Spinal cord (tissue), 10 donors: ENCODE data around the gene C19orf67. TPM values are rescaled to one million over a fixed set of nuclear protein-coding genes. Genes with fewer than 3 reads are reported as not detected.
A peak's percentile ranks its signal among the peaks of the same experiment; 100 is the strongest.
"Not testable (repeated sequence)": the region's sequence is repeated elsewhere in the genome, so short reads cannot be mapped to it uniquely, and the experiment has no call there.

ENCODE experiments used
- DNase-seq, 6 donors: peaks; one replicate each; pipeline versions ENCODE4 v3.0.0 to v3.0.0-alpha.2; 2013 to 2015; ENCODE audit warnings: low spot score in 6 of 6, low read depth in 4 of 6
- H3K27ac ChIP-seq: one replicate; pipeline ENCODE4 v1.5.1; 2013; ENCODE audit warnings: low read depth, low read length, control low read depth
- H3K27me3 ChIP-seq: one replicate; pipeline ENCODE4 v1.6.1; 2013; ENCODE audit warnings: low read length; ENCODE audit not compliant: control insufficient read depth, insufficient read depth
- H3K36me3 ChIP-seq: one replicate; pipeline ENCODE4 v1.6.1; 2013; ENCODE audit warnings: low read length; ENCODE audit not compliant: control insufficient read depth, insufficient read depth
- H3K4me1 ChIP-seq: one replicate; pipeline ENCODE4 v1.6.1; 2013; ENCODE audit warnings: low read length; ENCODE audit not compliant: control insufficient read depth, insufficient read depth
- H3K4me3 ChIP-seq: one replicate; pipeline ENCODE4 v1.5.1; 2013; ENCODE audit warnings: low read depth, low read length, control low read depth
- H3K9me3 ChIP-seq: one replicate; pipeline ENCODE4 v1.6.1; 2013; ENCODE audit warnings: low read length; ENCODE audit not compliant: control insufficient read depth, insufficient read depth
- WGBS: methylation state at CpG from one replicate; pipeline ENCODE4 v1.1.5; 2013; ENCODE audit warnings: missing lambda C conversion rate; ENCODE audit not compliant: insufficient coverage; 5-methylcytosine and 5-hydroxymethylcytosine counted together
- polyA plus RNA-seq, 2 donors: library from polyadenylated mRNA; unstranded; fragments of 120-200 nt; gene quantifications; one replicate each; pipeline ENCODE4 v1.2.1, GENCODE V29; 2013; ENCODE audit not compliant: insufficient read length in 2 of 2
- total RNA-seq, 2 donors: library from RNA; depleted of rRNA in 1 of 2; stranded (reverse); fragments of 120-200 nt in 1 of 2; fragments of >200 nt in 1 of 2; gene quantifications; one replicate each; pipeline versions ENCODE4 v1.2.3 to v1.2.4, GENCODE V29; 2013 to 2014
- donor health status: healthy.

Gene C19orf67
- total and polyA plus RNA-seq, 4 donors = 0.21 to 0.22 TPM; not detected in 2

DNA sequence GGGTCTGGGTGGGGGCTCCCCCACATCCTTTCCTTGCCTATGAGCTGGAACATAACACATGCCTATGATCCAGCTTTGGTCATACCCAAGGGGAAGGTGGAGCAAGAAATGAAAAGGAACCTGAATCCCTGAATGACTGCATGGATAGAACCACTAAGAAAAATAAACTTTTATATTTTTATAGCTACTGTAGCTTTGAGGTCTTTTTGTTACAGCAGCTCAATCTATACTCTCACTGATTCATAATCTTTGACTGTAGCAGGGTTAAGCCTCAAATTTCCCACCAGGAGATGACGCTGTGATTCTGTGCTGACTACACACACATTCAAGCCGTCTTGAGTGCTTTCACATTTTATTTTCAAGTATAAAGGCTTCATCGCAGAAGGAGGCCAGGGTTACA lies 32.6 kb downstream of the C19orf67 start:
- WGBS = 80% methylated on average over 1 of the region's 3 CpGs
- peaks cover 1% of the 10 kb centered on the region for H3K27me3 ChIP-seq
- H3K4me3 ChIP-seq = no peak overlapping the region
- peaks cover 12% of the 10 kb centered on the region for H3K4me1 ChIP-seq
- peaks cover 28% of the 10 kb centered on the region for H3K36me3 ChIP-seq
- no peaks in the 10 kb centered on the region for H3K9me3 ChIP-seq
- no peak for DNase-seq
- H3K27ac ChIP-seq = no peak overlapping the region

DNA sequence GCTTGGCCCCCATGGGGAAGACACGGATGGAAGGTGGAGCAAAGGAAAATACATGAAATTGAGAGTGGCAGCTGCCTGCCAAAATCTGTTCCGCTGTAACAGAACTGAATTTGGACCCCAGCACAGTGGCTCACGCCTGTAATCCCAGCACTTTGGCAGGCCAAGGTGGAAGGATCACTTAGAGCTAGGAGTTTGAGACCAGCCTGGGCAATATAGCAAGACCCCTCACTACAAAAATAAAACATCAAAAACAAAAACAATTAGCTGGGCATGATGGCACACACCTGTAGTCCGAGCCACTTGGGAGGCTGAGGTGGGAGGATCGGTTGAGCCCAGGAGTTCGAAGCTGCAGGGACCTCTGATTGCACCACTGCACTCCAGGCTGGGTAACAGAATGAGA lies 33.1 kb downstream of the C19orf67 start:
- Histone ChIP-seq H3K36me3 (peaks cover 28% of the 10 kb centered on the region), H3K4me1 (peaks cover 7% of the 10 kb centered on the region), H3K27ac (no peak overlapping the region), H3K4me3 (no peak overlapping the region), H3K27me3 (no peaks in the 10 kb centered on the region), H3K9me3 (no peaks in the 10 kb centered on the region)
- WGBS = 94% methylated on average over 2 of the region's 6 CpGs
- no peak for DNase-seq

DNA sequence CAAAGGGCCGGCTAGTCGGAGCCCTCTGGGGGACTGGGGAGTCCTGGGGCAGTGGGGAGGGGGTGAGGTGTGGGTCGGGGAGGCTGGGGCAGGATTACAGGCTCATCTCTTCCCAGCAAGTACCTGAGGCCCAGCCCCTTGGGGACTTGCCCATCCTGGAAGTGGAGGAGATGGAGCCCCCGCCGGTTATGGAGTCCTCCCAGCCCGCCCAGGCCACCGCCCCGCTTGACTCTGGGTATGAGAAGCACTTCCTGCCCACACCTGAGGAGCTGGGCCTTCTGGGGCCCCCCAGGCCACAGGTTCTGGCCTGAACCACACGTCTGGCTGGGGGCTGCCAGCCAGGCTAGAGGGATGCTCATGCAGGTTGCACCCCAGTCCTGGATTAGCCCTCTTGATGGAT lies 33.6 kb downstream of the C19orf67 start:
- DNase-seq = no peak
- peaks cover 28% of the 10 kb centered on the region for H3K36me3 ChIP-seq
- H3K27me3 ChIP-seq = no peaks in the 10 kb centered on the region
- H3K4me1 ChIP-seq = peaks cover 5% of the 10 kb centered on the region
- H3K4me3 ChIP-seq = no peak overlapping the region
- 77% methylated on average over 6 of the region's 9 CpGs for whole genome bisulfite sequencing
- no peaks in the 10 kb centered on the region for H3K9me3 ChIP-seq
- no peak overlapping the region for H3K27ac ChIP-seq

DNA sequence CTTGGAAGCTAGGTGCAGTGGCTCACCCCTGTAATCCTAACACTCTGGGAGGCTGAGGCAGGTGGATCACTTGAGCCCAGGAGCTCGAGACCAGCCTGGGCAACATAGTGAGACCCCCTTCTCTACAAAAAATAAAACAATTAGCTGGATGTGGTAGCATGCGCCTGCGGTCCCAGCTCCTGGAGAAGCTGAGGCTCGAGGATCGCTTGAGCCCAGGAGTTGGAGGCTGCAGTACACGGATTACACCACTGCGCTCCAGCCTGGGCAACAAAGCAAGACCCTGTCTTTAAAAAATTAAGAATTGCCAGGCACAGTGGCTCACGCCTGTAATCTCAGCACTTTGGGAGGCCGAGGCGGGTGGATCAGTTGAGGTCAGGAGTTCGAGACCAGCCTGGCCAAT lies 34.6 kb downstream of the C19orf67 start:
- not testable (repeated sequence) for H3K4me1 ChIP-seq, H3K4me3 ChIP-seq, H3K9me3 ChIP-seq, H3K27ac ChIP-seq, H3K27me3 ChIP-seq, DNase-seq
- 80% methylated on average over 7 of the region's 11 CpGs for WGBS
- H3K36me3 ChIP-seq = peaks cover 33% of the 10 kb centered on the region

DNA sequence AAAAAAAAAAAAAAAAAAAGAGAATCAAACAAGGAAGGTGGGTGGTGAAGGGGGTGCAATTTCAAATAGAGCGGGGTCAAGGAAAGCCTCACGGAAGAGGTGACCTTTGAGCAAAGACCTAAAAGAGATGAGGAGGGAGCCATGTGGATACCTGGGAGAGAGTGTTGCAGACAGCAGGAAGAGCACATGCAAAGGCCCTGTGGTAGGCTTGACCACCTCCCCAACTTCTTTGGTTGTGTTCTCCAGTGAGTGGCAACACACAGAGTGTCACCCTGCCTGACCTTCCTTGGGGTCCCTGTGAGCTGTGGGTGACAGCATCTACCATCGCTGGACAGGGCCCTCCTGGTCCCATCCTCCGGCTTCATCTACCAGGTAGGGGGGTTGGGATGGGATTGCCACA lies 35.1 kb downstream of the C19orf67 start:
- Histone ChIP-seq H3K27me3 (no peaks in the 10 kb centered on the region), H3K4me1 (no peaks in the 10 kb centered on the region), H3K36me3 (peaks cover 33% of the 10 kb centered on the region), H3K9me3 (no peaks in the 10 kb centered on the region), H3K27ac (no peak overlapping the region), H3K4me3 (no peak overlapping the region)
- no peak for DNase-seq
- 100% methylated on average over 4 of the region's 4 CpGs for WGBS

DNA sequence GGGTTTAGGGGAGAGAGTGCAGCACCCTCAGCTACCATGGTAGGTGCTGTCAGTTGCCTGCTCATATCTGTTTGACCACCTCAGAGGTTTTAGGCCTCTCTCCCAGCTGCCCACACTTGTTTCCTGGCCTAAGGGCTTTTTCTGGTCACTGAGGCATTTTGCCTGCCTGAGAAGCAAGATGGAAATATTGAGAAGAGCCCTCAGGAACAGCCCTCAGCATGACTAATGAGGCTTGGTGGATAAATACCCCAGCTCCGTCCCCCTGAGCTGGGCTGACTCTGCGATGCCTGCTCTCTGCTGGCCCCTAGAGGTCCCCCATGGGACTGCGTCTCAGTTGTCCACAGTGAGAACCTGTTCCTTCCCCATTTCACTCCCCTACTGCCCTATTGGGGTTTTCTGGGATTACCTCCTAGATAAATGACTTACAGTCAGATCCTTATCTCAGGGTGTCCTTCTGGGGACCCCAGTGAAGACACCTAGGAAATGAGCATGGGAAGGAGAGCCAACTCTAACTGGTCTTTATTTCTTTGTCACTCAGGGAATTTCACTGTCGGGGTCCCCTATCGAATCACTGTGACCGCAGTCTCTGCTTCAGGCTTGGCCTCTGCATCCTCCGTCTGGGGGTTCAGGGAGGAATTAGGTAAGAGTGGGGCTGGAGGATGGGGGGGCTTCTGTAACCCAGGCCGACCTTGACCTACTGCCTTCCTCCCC lies 37.0 kb downstream of the C19orf67 start:
- 71% methylated on average over 6 of the region's 8 CpGs for WGBS
- H3K36me3 ChIP-seq = peaks cover 27% of the 10 kb centered on the region
- DNase-seq = no peak

DNA sequence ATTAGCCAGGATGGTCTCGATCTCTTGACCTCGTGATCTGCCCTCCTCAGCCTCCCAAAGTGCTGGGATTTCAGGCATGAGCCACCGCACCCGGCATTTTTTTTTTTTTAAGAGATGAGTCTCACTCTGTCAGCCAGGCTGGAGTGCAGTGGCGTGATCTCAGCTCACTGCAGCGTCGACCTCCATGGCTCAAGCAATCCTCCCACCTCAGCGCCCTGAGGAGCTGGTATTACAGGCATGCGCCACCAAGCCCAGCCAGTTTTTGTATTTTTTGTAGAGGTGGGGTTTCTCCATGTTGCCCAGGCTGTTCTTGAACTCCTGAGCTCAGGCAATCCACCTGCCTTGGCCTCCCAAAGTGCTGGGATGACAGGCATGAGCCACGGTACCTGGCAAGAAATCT lies 37.7 kb downstream of the C19orf67 start:
- not testable (repeated sequence) for DNase-seq, H3K27ac ChIP-seq, H3K9me3 ChIP-seq, H3K4me3 ChIP-seq, H3K27me3 ChIP-seq, H3K4me1 ChIP-seq
- 89% methylated on average over 4 of the region's 10 CpGs for WGBS
- H3K36me3 ChIP-seq = peaks cover 23% of the 10 kb centered on the region

More for the DNA sequence above, 37.0 kb downstream of the C19orf67 start:
- no peaks in the 10 kb centered on the region for H3K9me3 ChIP-seq
- no peak overlapping the region for H3K27ac ChIP-seq
- H3K27me3 ChIP-seq = no peaks in the 10 kb centered on the region
- no peak overlapping the region for H3K4me3 ChIP-seq
- H3K4me1 ChIP-seq = no peaks in the 10 kb centered on the region

DNA sequence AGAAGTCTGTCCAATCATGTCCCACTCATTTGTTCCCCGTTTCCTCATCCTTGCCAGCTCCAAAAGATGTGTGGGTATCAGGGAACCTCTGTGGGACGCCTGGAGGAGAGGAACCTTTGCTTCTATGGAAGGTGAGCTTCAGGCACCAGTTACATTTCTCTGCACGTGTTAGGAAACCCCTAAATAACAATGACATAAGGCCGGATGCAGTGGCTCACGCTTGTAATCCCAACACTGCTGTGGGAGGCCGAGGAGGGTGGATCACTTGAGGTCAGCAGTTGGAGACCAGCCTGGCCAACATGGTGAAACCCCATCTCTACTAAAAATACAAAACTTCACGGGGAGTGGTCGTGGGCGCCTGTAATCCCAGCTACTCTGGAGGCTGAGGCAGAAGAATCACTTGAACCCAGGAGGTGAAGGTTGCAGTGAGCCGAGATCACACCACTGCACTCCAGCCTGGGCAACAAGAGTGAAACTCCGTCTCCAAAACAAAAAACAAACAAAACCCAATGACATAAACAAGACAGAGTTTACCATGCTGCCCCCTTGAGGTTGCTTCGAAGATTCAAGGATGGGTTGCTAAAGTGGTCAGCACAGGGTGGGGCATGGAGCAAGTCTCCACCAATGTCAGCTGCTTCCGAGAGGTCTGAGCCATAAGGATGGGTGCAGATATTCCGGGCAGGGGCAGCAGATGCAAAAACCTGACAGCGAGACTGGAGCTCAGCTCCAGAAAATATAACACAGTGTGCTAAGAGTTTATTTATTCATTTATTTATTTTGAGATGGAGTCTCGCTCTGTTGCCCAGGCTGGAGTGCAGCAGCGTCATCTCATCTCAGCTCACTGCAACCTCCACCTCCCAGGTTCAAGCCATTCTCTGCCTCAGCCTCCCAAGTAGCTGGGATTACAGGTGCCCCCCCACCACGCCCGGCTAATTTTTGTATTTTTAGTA lies 42.6 kb downstream of the C19orf67 start:
- H3K9me3 ChIP-seq, H3K27ac ChIP-seq, H3K36me3 ChIP-seq, H3K4me3 ChIP-seq, H3K27me3 ChIP-seq, H3K4me1 ChIP-seq: not testable (repeated sequence)
- DNase-seq = peak in 3 of 6 donors; percentile 42 to 82 (median 78)
- 59% methylated on average over 7 of the region's 19 CpGs for WGBS

DNA sequence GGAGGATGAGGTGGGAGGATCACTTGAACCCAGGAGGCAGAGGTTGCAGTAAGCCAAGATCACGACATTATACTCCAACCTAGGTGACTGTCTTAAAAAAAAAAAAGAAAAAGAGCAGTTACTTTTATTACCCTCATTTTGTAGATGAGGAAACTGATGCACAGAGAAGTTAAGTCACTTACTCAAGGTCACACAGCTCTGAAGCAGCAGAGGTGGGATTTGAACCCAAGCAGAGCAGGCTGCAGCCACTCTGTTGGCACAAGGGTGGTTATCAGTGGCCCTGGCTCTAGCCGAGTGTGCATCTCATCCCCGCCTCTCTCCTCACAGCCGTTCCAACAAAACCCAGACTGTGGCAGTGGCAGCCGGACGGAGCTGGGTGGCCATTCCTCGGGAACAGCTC lies 46.4 kb downstream of the C19orf67 start:
- 90% methylated on average over 5 of the region's 7 CpGs for WGBS
- DNase-seq = no peak
- Histone ChIP-seq H3K9me3 (no peaks in the 10 kb centered on the region), H3K4me3 (no peak overlapping the region), H3K27ac (no peak overlapping the region), H3K4me1 (no peaks in the 10 kb centered on the region), H3K36me3 (no peaks in the 10 kb centered on the region), H3K27me3 (no peaks in the 10 kb centered on the region)
